Hypothalamus (tissue), 51 donors: ENCODE measurements around the gene KRTAP10-4.
"Not testable (repeated sequence)": the region's sequence is repeated elsewhere in the genome, so short reads cannot be mapped to it uniquely, and the experiment has no call there.

Experiments
- DNase-seq, 51 donors: peaks; one replicate each; lab custom pipeline; 2025; lab: John Stamatoyannopoulos, UW

KRTAP10-4 gene

DNA sequence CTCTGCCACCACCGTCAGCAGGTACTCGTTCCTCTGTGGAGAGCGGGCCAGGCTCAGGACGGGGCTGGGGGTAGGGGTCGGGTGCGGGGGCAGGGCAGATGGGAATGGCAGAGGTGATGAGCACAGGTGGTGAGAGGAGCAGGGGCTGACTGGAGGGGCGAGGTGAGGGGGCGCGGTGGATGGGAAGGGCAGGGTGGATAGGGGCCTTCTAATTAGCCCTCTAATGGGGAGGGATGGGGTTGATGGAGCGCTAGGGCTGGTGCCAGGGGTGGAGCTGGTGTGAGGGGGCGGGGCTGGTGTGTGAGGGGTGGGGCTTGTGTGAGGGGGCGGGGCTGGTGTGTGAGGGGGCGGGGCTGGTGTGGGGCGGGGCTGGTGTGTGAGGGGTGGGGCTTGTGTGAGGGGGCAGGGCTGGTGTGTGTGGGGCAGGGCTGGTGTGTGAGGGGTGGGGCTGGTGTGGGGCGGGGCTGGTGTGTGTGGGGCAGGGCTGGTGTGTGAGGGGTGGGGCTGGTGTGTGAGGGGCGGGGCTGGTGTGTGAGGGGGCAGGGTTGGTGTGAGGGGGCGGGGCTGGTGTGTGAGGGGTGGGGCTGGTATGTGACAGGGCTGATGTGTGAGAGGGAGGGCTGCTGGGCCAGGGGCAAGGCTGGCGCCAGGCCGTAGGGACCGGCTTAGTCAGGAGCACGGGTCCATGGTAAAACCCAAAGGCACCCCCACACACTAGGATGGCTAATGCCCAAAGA lies 39.5 kb upstream of the KRTAP10-4 start:
- no peak for DNase-seq

DNA sequence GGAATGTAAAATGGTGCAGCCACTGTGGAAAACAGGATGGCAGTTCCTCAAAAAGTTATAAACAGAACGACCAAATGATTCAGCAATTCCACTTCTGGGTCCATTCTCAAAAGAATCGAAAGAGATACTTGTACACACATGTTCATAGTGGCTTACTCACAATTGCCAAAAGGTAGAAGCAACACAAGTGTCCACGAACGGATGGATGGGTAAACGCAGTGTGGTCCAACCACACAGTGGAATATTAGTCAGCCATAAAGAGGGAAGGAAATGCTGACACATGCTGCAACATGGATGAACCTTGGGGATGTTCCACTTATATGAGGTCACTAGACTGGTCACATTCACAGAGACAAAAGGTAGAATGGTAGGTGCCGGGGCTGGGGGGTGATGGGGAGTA lies 38.8 kb upstream of the KRTAP10-4 start:
- no peak for DNase-seq

DNA sequence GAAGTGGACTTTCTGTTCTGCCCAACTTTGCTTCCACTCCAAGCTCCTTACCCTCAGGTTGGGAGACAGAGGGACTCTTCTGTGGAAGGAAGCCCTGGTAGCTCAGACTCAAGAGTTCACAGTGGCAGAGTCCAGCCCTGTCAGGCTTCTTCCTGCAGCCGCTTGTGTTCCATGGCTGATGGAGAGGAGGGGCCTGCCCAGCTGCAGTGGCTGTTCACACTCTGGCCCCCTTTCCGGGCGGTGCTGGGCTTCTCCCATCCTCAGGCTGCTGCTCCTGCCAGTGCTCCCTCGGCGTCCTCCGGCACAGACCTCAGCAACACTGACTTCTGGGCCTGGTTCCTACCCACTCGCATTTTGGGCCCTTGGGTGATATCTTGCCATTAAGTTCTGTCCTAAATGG lies 37.6 kb upstream of the KRTAP10-4 start:
- DNase-seq, result no peak

DNA sequence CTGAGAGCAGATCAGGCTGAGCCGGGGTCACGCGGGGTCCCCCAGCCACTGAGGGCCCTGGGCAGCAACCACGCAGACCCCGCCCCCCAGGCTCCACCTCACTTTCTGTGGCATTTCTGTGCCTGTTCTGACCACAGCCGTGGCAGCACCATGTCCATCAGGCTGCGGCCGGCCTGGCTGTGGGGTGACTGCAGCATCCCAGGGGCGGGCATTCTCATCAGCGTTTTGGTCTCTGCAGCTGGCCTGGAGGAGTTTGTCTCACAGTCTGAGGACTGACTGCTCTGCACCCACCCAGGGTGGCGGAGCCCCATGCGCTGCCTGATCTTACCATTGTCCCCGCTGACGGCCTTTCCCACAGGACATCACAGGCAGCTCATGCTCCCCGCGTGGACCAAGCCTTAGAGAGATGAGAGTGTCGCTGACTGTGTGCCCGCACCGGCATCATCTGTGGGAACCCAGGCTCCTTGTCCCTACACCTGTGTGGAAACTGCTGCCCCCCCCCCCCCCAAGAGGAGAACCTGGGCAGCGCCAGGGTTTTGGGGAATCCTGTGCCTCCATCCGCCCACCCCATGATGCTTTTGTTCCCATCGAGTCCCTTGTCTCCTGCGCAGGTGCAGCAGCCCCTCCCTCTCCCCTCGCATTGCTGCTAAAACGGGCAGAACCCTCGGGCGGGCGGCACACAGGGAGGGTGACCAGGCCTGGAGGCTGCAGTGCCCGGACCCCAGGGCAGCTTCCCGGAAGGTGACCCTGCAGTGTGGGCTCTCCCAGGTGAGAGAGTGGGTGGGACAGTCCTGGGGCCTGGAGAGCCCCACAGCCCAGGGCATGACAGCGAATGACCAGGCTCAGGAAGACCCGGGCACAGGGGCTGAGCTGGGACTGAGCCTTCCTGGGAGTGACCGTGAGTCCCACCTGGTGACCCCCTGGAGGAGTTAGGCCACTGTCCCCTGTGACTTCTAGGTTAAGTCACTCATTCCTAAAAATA lies 35.3 kb upstream of the KRTAP10-4 start:
- DNase-seq, result no peak

DNA sequence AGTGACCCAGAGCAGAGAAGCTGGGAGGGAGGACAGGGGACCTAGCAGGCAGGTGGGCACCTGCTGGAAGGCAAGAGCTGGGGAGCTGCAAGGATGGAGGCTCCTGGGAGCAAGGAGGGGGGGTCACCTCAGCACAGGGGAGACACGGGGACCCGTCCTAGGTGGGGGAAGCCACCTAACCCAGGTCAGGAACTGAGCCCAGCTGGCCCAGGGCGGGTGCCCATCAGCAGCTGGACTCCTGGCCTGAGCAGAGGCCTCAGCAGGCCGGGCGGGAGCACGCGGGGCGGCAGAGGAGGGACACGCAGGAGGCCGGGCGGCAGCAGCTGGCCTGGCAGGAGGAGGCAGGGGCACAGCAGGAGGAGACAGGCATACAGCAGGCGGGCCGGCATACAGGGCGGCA lies 34.5 kb upstream of the KRTAP10-4 start:
- no peak for DNase-seq

DNA sequence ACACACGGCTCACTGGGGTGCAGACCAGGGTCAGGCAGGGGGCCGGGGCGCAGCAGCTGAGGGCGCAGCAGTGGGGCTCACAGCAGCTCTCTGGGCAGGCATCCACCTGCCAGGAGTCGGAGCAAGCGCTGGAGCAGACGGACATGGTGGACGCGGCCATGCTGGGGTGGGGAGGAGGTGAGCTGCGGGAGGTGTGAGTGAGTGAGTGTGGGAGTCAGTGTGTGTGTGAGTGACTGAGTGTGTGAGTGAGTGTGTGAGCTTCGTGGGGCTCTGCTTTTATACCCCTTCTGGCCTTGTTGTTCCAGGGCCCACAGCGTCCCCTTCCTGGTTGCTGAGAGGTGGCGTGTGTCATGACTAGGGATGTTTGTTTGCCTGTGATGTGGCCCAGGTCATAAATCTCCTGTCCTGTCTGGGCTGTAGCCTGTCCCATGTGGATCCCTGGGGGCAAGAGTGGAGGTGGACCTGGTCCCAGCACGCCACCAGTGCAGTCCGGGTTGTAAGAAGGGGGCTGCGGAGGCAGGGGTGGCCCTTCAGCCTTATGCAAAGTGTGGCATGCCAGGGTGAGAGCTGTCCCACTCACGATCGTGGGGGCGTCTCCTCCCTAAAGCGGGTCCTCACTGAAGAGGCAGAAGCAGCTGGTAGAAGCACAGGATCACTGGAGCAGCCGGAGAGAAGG lies 33.4 kb upstream of the KRTAP10-4 start, which contains the start of gene KRTAP10-1:
Gene KRTAP10-1 (minus strand): TSS at position 205 of the 676 bp plus-strand sequence. CDS start 45 bp downstream, at position 160.
- DNase-seq, result no peak

DNA sequence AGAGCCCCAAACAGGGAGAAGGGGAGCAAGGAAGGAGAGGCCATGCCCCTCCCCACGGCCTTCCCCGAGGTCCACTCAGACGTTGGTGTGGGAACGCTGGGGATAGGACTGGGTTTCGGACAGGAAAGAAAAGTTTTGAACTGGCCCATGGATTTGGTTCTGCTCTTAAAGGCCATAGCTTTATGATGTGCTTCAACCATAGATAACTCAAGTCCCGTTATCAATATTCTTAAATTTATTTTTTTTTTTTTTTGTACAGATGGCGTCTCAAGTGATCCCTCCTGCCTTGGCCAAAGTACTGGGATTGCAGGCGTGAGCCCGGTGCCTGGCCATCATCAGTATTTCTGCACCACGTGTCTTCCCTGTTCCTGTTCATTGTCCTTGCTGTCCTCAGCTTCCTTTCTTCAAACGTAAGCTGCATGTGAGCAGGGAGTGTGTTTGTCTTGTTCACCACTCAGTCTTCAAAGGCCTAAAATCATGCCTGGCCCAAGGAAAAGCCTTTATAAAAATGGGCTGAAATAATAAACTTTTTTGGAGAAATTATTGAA lies 32.7 kb upstream of the KRTAP10-4 start:
- DNase-seq, result no peak

DNA sequence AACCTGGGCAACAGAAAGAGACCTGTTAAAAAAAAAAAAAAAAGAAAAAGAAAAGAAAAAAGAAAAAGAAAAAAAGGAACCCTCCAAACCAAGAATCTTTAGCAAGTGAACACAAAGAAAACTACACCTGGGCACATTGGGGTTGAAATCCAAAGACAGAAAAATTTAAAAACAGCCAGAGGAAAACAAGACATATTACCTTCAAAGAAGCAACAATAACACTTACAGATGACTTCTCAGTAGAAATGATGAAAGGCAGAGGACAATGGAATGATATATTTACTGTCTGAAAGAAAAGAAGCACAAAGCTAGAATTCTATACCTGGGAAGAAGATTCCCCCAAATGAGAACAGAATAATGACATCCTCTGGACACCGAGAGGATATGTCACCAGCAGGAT lies 30.8 kb upstream of the KRTAP10-4 start:
- no peak for DNase-seq

DNA sequence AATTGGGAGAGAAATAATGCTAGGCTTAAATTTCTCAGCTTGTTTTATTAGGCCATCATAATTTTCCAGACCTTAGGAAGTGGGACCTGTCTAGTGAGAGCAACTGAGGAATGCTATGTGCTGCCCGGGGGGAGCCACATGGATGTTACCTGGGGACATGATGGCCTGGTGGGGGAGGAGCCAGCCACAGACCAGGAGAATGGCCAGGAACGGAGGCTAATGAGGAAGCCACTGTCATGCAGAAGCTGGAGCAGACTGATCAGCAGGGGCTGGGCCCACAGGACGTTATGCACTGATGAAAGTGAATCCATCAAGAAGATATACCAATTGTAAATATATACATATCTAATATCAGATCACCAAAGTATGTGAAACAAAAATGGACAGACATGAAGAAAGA lies 29.0 kb upstream of the KRTAP10-4 start:
- DNase-seq, result no peak

DNA sequence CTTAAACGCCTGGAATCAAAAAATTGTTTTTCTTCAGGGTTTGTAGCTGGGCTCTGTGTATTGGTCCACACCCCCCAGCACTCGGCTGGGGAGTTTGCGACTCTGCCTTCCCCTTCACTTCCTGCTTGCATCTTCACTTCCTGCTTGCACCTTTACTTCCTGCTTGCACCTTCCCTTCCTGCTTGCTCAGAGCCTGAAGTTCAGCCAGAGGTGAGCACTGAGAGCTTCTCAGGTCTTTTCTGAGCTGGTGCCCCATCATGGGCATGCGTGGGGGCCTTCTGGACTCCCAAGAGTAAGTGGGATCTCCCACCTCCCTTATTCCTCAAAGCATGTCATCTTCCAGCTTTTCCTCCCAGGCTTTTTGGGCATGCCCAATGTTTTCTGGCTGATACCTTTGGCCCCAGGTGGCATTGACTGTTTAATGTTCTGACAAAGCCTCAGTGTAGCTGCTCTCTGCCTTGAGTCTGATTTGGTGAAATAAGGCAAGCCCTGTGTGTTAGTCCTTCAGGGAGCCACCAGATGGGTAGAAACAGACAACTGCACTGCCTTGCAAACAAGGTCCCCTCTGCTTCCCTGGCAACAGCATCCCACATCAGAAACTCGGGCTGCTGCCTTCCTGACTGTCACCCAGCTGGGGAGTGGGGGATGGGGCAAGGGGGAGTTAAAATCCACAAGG lies 25.7 kb upstream of the KRTAP10-4 start:
- DNase-seq, result no peak

DNA sequence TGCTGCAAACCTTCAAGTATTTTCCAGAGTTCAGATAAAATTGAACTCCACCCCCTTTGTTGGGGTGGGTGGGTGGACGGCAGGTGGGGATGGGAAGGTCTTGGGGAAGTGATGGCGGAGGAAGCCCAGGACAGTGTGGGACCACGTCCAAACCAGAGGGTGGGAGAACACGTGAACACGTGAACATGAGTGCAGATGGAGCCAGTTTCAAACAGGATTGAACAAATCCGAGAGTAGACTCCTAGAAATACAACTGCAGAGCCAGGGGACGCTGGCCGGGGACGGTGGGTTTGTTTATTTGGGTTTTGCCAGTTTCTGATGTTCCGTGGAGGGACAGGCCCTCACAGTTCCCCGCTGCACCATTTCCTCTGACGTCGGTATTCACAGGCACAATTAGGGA lies 25.1 kb upstream of the KRTAP10-4 start:
- DNase-seq, result no peak

DNA sequence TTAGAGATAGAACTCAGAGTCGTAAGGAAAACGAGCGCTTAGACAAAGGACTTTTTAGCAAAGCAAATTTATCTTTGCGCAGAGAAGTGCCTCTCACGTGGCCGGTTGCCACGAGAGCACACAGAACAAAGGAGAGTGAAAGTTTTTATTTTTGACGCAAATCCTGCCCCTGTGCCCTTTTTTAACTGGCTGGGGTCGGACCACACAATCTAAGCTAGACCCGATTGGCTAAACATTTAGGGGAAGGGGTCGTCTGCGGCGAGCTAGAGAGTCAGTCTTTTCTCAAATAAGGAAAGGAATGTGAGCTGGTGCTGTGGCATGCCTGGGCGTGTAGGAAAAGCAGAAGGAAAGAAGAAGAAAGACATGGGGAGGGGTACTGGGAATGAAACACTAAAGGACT lies 24.6 kb upstream of the KRTAP10-4 start:
- no peak for DNase-seq

DNA sequence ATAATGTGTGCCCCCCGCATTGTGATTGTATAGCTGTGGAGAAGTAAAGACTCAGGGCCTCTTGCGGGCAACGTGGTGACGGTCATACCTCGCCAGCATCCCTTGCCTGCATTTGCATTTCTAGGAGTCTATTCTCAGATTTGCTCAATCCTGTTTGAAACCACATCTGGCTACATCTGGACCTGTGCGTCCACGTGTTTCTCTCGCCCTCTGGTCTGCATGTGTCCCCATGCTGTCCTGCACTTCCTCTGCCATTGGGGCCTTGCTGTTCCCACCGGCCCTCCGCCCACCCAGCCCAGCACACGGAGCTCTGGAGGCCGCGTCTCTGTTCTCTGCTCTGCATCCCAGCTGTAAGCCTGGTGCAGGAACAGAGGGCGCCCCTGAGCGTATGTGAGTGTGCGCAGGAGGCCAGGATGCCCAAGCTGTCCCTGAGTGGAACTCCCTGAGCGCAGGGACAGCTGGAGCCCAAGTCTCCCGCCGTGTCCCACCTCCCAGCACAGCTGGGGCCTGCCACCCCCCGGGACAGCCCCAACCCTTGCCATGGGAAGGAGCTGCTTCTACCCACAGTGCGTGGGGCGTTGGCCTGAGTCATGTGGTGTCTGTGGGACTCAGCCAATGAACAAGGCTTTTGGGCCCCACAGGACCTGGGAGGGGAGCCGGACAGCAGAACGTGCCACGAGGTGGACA lies 23.9 kb upstream of the KRTAP10-4 start:
- DNase-seq, result no peak

DNA sequence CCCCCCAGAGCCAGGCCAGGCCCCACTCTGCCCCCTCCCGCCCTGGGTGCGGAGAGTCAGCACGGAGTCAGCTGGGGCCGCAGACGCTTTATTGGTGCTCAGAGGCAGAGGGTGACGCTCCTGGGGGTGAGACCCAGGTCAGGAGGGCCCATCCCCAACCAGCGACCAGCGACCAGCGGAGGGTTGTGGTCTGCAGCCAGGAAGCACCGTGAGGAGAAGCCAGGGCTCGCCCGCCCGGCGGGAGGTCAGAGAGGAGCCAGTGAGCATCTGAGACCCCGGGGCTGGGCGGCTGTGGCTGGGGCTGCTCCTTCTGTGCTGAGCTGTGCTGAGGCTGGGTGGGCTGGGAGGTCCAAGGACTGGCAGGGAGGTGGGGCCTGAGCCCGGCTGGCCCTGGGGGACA lies 23.2 kb upstream of the KRTAP10-4 start:
- not testable (repeated sequence) for DNase-seq

DNA sequence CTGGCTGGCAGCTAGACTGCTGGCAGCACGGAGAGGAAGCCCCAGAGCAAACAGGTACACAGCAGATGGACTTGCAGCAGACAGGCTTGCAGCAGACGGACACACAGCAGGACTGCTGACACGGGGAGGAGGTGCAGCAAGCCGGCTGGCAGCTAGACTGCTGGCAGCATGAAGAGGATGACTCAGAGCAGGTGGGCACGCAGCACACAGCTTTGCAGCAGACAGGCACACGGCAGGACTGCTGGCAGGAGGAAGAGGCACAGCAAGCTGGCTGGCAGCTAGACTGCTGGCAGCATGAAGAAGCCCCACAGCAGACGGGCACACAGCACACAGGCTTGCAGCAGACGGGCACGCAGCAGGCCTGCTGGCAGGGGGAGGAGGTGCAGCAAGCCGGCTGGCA lies 22.7 kb upstream of the KRTAP10-4 start:
- DNase-seq, result no peak

DNA sequence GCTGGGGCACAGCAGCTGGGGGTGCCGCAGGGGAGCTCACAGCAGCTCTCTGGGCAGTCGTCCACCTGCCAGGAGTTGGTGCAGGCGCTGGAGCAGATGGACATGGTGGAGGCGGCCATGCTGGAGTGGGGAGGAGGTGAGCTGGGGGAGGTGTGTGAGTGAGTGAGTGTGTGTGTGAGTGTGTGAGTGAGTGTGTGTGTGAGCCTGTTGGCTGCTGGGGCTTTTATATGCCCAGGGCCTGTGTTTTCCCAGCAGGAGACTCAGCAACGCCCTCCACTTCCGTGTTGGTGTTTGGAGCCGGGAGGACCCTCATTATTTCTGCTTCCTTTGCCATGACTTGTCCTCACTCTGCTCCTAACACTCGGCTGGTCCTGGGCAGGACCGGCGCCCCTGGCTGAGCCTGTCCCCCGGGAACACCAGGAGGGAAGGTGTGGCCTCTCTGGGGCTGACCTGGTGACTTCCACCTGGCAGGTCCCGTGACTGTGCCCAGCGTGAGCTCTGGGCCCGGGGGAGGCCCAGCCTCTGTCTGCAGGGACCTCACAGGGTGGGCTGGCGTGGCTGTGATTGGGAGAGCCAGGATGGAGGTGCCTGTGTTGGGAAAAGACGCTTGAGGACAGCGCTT lies 22.1 kb upstream of the KRTAP10-4 start, which contains the start of gene KRTAP10-2:
Gene KRTAP10-2 (minus strand): TSS at position 166 of the 622 bp plus-strand sequence. CDS start 47 bp downstream, at position 119.
- no peak for DNase-seq

DNA sequence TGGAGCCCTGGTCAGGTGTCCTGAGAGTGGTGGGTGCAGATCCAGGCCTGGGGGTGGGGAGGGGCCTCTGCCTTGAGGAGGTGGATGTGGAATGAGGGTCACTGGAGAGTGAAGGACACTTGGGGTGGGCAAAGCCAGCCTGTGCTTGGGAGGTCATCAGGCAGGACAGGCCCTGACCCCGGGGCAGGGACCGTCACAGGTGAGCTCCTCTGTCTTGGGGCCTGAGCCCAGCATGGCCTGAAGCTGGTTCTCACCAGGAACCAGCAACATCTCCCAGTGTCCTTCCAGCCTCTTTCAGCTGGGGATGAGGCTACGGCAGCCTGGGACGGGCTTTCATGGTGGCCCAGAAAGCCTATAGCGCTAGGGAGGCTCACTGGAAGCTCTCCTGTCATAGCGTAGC lies 21.4 kb upstream of the KRTAP10-4 start:
- no peak for DNase-seq

DNA sequence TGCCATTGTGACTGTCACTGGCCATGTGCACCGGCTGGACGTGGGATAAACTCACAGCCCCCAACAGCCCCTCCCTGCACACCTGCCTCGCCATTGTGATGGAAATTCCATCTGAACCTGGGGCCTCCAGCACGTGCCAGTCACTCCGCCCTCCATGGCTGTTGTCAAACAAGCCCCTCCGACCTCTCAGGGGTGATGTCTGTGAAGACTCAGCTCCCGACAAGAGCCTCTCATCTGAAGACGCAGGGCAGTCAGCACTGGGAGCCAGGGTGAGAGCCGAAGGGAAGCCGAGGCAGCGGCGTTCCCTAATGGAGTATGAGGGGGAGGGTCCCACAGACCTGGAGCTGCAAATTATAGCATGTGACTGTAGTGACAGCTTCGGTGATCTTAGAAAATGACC lies 20.8 kb upstream of the KRTAP10-4 start:
- DNase-seq, result no peak
